ENCODE results near the gene KNDC1.

Gene KNDC1

GRCh38 chr10:133117688-133118071 is 42.3 kb upstream of the KNDC1 start:
- FAIRE-seq, result no peak
- no peak for TF ChIP-seq POLR2A (IDR thresholded peaks at IDR 0.05; ENCODE audit: low read depth, low read length)
- DNase-seq (ENCODE audit: insufficient read length, low spot score), result no peak

- no peak for TF ChIP-seq POLR2A (IDR thresholded peaks at IDR 0.05; ENCODE audit: low read depth, low read length)
- FAIRE-seq (no peak), DNase-seq (ENCODE audit: insufficient read length, low spot score) (no peak)
Observed at GRCh38 chr10:133121479-133121878, 38.5 kb upstream of the KNDC1 start.

- no peak for DNase-seq (ENCODE audit: insufficient read length, low spot score)
- no peak for FAIRE-seq
- TF ChIP-seq POLR2A (IDR thresholded peaks at IDR 0.05; ENCODE audit: low read depth, low read length), result no peak
Observed at GRCh38 chr10:133122171-133122935, 37.7 kb upstream of the KNDC1 start.

- no peak for TF ChIP-seq POLR2A (IDR thresholded peaks at IDR 0.05; ENCODE audit: low read depth, low read length)
- no peak for FAIRE-seq
Observed at GRCh38 chr10:133123050-133123745, 36.8 kb upstream of the KNDC1 start.

GRCh38 chr10:133123746-133124356 is 36.2 kb upstream of the KNDC1 start:
- FAIRE-seq (no peak), DNase-seq (ENCODE audit: insufficient read length, low spot score) (no peak)

More at GRCh38 chr10:133123050-133123745, 36.8 kb upstream of the KNDC1 start:
- DNase-seq (ENCODE audit: insufficient read length, low spot score), result no peak

GRCh38 chr10:133124357-133125211 is 35.4 kb upstream of the KNDC1 start:
- no peak for TF ChIP-seq POLR2A (IDR thresholded peaks at IDR 0.05; ENCODE audit: low read depth, low read length)

More at GRCh38 chr10:133123746-133124356, 36.2 kb upstream of the KNDC1 start:
- no peak for TF ChIP-seq POLR2A (IDR thresholded peaks at IDR 0.05; ENCODE audit: low read depth, low read length)

GRCh38 chr10:133125901-133126300 is 34.1 kb upstream of the KNDC1 start:
- no peak for FAIRE-seq
- DNase-seq (ENCODE audit: insufficient read length, low spot score), result no peak
- no peak for TF ChIP-seq POLR2A (IDR thresholded peaks at IDR 0.05; ENCODE audit: low read depth, low read length)

More at GRCh38 chr10:133124357-133125211, 35.4 kb upstream of the KNDC1 start:
- FAIRE-seq (no peak), DNase-seq (ENCODE audit: insufficient read length, low spot score) (no peak)

GRCh38 chr10:133126431-133127290 is 33.4 kb upstream of the KNDC1 start:
- no peak for DNase-seq (ENCODE audit: insufficient read length, low spot score)
- TF ChIP-seq POLR2A (IDR thresholded peaks at IDR 0.05; ENCODE audit: low read depth, low read length), result no peak
- no peak for FAIRE-seq

GRCh38 chr10:133127291-133128125 is 32.5 kb upstream of the KNDC1 start:
- DNase-seq (ENCODE audit: insufficient read length, low spot score) (no peak), FAIRE-seq (no peak)
- TF ChIP-seq POLR2A (IDR thresholded peaks at IDR 0.05; ENCODE audit: low read depth, low read length), result no peak

GRCh38 chr10:133128126-133129070 is 31.6 kb upstream of the KNDC1 start:
- FAIRE-seq (no peak), DNase-seq (ENCODE audit: insufficient read length, low spot score) (no peak)
- TF ChIP-seq POLR2A (IDR thresholded peaks at IDR 0.05; ENCODE audit: low read depth, low read length), result no peak

All from H54 (cell line).